Body of pancreas (tissue), 4 donors: ENCODE results near the gene ADK. TPM values are rescaled to one million over a fixed set of nuclear protein-coding genes. Genes with fewer than 3 reads are reported as not detected.

Source experiments
- ATAC-seq: fragments of 150-250 bp; one replicate; pipeline ENCODE4 v1.9.1; 2016
- DNase-seq, 4 donors: peaks; one replicate each; pipeline ENCODE4 v3.0.0-alpha.2; 2019
- H3K27ac ChIP-seq, 4 donors: fragments of 200-600 bp; sonication (generic); 1 replicate in 3 of 4; 2 replicates in 1 of 4; pipeline versions ENCODE4 v1.5.1 to v1.6.1; 2016 to 2019; ENCODE audit warnings: mild to moderate bottlenecking in 1 of 4, mixed read lengths in 1 of 4, moderate library complexity in 1 of 4
- H3K27me3 ChIP-seq, 2 donors: fragments of 200-600 bp; sonication (generic); one replicate each; pipeline ENCODE4 v1.6.0; 2016; ENCODE audit warnings: mild to moderate bottlenecking in 1 of 2
- H3K36me3 ChIP-seq, 2 donors: fragments of 200-600 bp; sonication (generic); replicated peaks in 1 of 2; 2 replicates each; pipeline ENCODE4 v1.5.1; 2016; ENCODE audit warnings: low read depth in 2 of 2; ENCODE audit not compliant: insufficient read depth in 1 of 2
- H3K4me1 ChIP-seq: fragments of 200-600 bp; sonication (generic); one replicate; pipeline ENCODE4 v1.6.0; 2016
- H3K4me3 ChIP-seq, 2 donors: fragments of 200-600 bp; sonication (generic); 1 replicate in 1 of 2; 2 replicates in 1 of 2; pipeline ENCODE4 v1.5.1; 2016 to 2019
- H3K9me3 ChIP-seq, 3 donors: fragments of 200-600 bp; sonication (generic); 1 replicate in 2 of 3; 2 replicates in 1 of 3; pipeline ENCODE4 v1.5.1; 2016
- CTCF ChIP-seq, 7 experiments: fragments of 450-650 bp in 4 of 7; fragments of 200-600 bp in 3 of 7; sonication (generic) in 3 of 7; IDR thresholded peaks; one replicate each; pipeline ENCODE4 v1.5.1; 2016 to 2019; ENCODE audit warnings: antibody characterized with exemption in 7 of 7
- POLR2A ChIP-seq, 3 donors: fragments of 450-650 bp; IDR thresholded peaks; one replicate each; pipeline ENCODE4 v1.6.1; 2016; ENCODE audit warnings: antibody characterized with exemption in 3 of 3, mild to moderate bottlenecking in 2 of 3
- WGBS, 2 donors: methylation state at CpG; one replicate each; pipeline ENCODE4 v1.1.5; 2017; 5-methylcytosine and 5-hydroxymethylcytosine counted together
- intact Hi-C: fragments of 100-400 bp; cut with DNase I; formaldehyde crosslinking; loops from one replicate; pipeline ENCODE4 v1.15.1; 2023
- total RNA-seq, 2 donors: library from RNA; depleted of rRNA; stranded (reverse); fragments of >200 nt; gene quantifications; one replicate each; pipeline ENCODE4 v1.1.0, GENCODE V29; 2016

Gene ADK
- total RNA-seq, 2 donors from 2014 or later: 12.9 to 18.7 TPM

GRCh38 chr10:74406006-74406405 is 255.0 kb downstream of the ADK start:
- intact Hi-C loops: no loop called here
- no peak for TF ChIP-seq POLR2A (IDR thresholded peaks at IDR 0.05)
- TF ChIP-seq CTCF (IDR thresholded peaks at IDR 0.05): no peak
- H3K27me3 ChIP-seq: no peaks in the 10 kb centered on the region
- H3K4me1 ChIP-seq: no peaks in the 10 kb centered on the region
- DNase-seq (no peak), ATAC-seq (no peak)
- H3K4me3 ChIP-seq: no peak overlapping the region
- H3K36me3 ChIP-seq: no peaks in the 10 kb centered on the region
- WGBS, 2 donors: 79 to 88% methylated on average over 1 of the region's 1 CpG
- no peak overlapping the region for H3K27ac ChIP-seq
- H3K9me3 ChIP-seq: peaks cover 0 to 9% (median 0%) of the 10 kb centered on the region in 3 donors

GRCh38 chr10:74415146-74415839 is 264.3 kb downstream of the ADK start:
- intact Hi-C loops: no loop called here
- Histone ChIP-seq H3K27me3 (no peaks in the 10 kb centered on the region), H3K36me3 (no peaks in the 10 kb centered on the region), H3K4me3 (no peak overlapping the region), H3K4me1 (peaks cover 12% of the 10 kb centered on the region), H3K9me3 (no peaks in the 10 kb centered on the region), H3K27ac (no peak overlapping the region)
- no peak for ATAC-seq
- TF ChIP-seq CTCF (IDR thresholded peaks at IDR 0.05) (no peak), POLR2A (IDR thresholded peaks at IDR 0.05) (no peak)
- DNase-seq: no peak

DNA sequence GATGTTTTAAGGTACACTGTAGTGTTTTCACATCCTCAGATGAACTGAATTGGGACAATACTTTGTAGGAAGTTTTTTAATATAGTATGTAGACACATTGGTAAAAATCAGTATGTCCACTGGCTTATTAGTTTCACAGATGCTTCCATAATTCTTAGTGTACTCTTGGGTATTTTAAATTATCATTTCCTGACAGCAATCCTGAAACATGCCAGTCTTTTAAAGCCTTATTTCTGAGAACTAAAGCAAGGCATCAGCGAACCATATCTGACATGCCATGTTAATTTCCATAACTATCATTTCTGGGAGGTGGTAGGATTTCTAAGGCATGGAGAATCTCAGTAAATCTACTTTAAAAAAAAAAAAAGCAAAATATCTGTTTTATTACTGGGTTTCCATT is 266.4 kb downstream of the ADK start:
- no peak for TF ChIP-seq CTCF (IDR thresholded peaks at IDR 0.05)
- no peak for TF ChIP-seq POLR2A (IDR thresholded peaks at IDR 0.05)
- DNase-seq (no peak), ATAC-seq (no peak)
- intact Hi-C loops: no loop called here
- Histone ChIP-seq H3K9me3 (no peaks in the 10 kb centered on the region), H3K4me3 (no peak overlapping the region), H3K27me3 (no peaks in the 10 kb centered on the region), H3K36me3 (no peaks in the 10 kb centered on the region), H3K4me1 (peaks cover 12% of the 10 kb centered on the region), H3K27ac (no peak overlapping the region)
- WGBS, 2 donors: 84 to 87% methylated on average over 1 of the region's 1 CpG

- DNase-seq (peak; percentile 60 to 80 (median 73)), ATAC-seq (peak; percentile 94)
- intact Hi-C loops: no loop called here
- no peaks in the 10 kb centered on the region for H3K27me3 ChIP-seq
- TF ChIP-seq POLR2A (IDR thresholded peaks at IDR 0.05): peak in 1 of 3 donors; percentile 23
- peak in 1 of 7 experiments; percentile 4 for TF ChIP-seq CTCF (IDR thresholded peaks at IDR 0.05)
- no peaks in the 10 kb centered on the region for H3K36me3 ChIP-seq
- no peaks in the 10 kb centered on the region for H3K9me3 ChIP-seq
- 3 to 11% methylated on average over 4 of the region's 4 CpGs for WGBS, 2 donors
- peak overlapping the region; percentile 25 to 61 (median 40) for H3K27ac ChIP-seq
- peaks cover 12% of the 10 kb centered on the region for H3K4me1 ChIP-seq
- no peak overlapping the region for H3K4me3 ChIP-seq
Measured at GRCh38 chr10:74418285-74418872, 267.4 kb downstream of the ADK start.
